Breast epithelium (tissue), 3 donors: ENCODE data around the gene ASB10.

Experiments used
- POLR2A ChIP-seq: fragments of 450-650 bp; IDR thresholded peaks from one replicate; pipeline ENCODE4 v1.6.1; 2016; ENCODE audit warnings: antibody characterized with exemption, mild to moderate bottlenecking, moderate library complexity
- TF ChIP-seq, protein P1 (sequence below), 3 donors: fragments of 450-650 bp; IDR thresholded peaks; one replicate each; pipeline ENCODE4 v1.5.1; 2016 to 2017; ENCODE audit warnings: antibody characterized with exemption in 3 of 3, mild to moderate bottlenecking in 3 of 3, moderate library complexity in 3 of 3

DNA sequence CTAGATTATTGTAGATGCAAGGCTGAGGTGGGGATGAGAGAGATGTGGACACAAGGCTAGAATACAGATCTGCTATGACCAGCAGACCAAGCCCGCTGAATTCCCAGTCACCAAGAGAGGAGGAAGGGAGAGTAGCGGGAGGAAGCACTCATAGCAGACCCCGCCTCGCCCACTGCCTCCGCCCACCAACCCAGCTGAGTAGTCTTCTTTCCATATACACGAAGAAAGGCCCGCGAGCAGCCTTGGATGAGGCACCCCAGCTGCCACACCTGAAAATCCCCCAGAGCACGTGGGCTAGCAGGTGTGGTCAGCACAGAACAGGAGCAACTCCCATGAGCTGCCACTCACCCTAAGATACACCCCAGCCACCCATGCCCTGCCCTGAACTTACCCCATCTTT lies 31.1 kb upstream of the ASB10 start:
- no peak for TF ChIP-seq POLR2A
- TF ChIP-seq, protein P1, sequence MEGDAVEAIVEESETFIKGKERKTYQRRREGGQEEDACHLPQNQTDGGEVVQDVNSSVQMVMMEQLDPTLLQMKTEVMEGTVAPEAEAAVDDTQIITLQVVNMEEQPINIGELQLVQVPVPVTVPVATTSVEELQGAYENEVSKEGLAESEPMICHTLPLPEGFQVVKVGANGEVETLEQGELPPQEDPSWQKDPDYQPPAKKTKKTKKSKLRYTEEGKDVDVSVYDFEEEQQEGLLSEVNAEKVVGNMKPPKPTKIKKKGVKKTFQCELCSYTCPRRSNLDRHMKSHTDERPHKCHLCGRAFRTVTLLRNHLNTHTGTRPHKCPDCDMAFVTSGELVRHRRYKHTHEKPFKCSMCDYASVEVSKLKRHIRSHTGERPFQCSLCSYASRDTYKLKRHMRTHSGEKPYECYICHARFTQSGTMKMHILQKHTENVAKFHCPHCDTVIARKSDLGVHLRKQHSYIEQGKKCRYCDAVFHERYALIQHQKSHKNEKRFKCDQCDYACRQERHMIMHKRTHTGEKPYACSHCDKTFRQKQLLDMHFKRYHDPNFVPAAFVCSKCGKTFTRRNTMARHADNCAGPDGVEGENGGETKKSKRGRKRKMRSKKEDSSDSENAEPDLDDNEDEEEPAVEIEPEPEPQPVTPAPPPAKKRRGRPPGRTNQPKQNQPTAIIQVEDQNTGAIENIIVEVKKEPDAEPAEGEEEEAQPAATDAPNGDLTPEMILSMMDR (IDR thresholded peaks at IDR 0.05) = no peak
